GM19238 (cell line): ENCODE results near the gene TLCD3B.

Source experiments
- DNase-seq: peaks from one replicate; pipeline ENCODE4 v3.0.0; 2011; ENCODE audit warnings: low spot score; ENCODE audit not compliant: insufficient read length

Gene TLCD3B

GRCh38 chr16:29990883-29991570 lies 40.0 kb downstream of the TLCD3B start:
- DNase-seq, result no peak

DNA sequence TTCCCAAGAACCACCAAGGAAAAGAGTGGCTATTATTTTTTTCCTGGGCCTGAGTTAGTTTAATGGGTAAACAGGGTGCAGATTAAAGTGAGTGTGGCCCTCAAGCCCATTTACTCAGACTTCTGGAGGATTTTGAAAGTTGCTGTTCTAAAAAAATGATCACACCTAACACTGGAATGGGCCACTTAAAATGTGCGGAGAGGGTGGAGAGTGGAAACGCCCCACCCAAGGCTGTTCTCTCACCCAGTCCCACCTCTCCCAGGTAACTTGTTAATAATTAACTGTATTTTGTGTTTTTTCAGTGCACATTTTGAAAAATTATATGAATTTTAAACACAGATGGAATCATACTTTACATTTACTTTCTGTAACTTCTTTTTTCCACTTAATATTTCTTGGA lies 41.0 kb downstream of the TLCD3B start:
- DNase-seq, result no peak

- no peak for DNase-seq
Measured at GRCh38 chr16:29989111-29989858, 41.8 kb downstream of the TLCD3B start.

- no peak for DNase-seq
Measured at GRCh38 chr16:29988346-29989075, 42.6 kb downstream of the TLCD3B start.

DNA sequence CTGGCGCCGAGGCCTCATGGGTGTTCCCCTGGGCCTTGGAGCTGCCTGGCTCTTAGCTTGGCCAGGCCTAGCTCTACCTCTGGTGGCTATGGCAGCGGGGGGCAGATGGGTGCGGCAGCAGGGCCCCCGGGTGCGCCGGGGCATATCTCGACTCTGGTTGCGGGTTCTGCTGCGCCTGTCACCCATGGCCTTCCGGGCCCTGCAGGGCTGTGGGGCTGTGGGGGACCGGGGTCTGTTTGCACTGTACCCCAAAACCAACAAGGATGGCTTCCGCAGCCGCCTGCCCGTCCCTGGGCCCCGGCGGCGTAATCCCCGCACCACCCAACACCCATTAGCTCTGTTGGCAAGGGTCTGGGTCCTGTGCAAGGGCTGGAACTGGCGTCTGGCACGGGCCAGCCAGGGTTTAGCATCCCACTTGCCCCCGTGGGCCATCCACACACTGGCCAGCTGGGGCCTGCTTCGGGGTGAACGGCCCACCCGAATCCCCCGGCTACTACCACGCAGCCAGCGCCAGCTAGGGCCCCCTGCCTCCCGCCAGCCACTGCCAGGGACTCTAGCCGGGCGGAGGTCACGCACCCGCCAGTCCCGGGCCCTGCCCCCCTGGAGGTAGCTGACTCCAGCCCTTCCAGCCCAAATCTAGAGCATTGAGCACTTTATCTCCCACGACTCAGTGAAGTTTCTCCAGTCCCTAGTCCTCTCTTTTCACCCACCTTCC lies 43.5 kb downstream of the TLCD3B start:
- no peak for DNase-seq

- no peak for DNase-seq
Measured at GRCh38 chr16:29986931-29987330, 44.1 kb downstream of the TLCD3B start.

GRCh38 chr16:29986231-29986630 lies 44.8 kb downstream of the TLCD3B start:
- DNase-seq, result no peak

GRCh38 chr16:29985271-29985811 lies 45.7 kb downstream of the TLCD3B start:
- no peak for DNase-seq

DNA sequence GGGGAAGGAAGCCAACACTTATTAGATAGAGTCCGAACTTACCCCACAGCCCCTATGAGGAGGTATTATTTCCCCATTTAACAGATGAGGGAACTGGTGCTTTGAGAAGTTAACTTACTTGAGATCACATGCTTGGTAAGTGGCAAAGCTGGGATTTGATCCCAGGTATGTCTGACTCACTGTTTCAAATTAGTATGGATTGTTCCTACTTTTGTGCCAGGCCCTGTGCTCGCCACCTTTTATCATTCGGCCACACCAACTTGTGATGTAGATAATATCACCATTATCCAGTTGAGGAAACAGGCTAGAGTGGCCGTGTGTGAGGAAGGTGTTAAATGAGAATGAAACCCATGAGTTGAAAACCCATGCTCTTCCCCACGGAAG lies 46.3 kb downstream of the TLCD3B start:
- no peak for DNase-seq

DNA sequence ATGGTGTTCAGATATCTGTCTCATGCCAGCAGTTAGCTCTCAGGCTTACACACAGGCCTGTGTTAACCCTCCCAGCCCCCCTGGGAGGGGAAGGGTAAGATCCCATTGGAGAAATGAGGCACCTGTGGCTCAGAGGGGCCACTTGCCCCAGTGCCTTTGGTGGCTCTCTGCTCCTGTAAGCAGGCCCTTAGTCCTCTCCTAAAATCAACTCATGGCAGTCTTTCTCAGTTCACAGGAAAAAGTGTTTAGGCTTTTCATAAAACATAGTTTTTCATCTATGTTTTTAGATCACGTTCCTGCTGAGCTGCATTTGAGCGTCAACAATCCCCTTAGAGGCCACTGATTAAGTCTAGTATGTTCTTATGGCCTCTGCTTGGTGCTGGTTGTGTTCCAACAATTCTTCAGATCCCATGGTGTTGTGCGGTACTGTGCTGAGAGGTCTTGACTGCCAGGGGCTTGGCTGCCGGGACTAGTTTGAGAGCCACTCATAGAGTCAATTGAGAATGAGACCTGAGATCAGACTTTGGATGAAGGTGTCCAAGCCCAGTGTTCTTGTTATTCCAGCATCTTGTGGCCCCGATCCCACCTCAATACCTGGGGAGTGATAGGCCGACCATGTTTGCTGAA lies 46.8 kb downstream of the TLCD3B start:
- DNase-seq, result no peak

DNA sequence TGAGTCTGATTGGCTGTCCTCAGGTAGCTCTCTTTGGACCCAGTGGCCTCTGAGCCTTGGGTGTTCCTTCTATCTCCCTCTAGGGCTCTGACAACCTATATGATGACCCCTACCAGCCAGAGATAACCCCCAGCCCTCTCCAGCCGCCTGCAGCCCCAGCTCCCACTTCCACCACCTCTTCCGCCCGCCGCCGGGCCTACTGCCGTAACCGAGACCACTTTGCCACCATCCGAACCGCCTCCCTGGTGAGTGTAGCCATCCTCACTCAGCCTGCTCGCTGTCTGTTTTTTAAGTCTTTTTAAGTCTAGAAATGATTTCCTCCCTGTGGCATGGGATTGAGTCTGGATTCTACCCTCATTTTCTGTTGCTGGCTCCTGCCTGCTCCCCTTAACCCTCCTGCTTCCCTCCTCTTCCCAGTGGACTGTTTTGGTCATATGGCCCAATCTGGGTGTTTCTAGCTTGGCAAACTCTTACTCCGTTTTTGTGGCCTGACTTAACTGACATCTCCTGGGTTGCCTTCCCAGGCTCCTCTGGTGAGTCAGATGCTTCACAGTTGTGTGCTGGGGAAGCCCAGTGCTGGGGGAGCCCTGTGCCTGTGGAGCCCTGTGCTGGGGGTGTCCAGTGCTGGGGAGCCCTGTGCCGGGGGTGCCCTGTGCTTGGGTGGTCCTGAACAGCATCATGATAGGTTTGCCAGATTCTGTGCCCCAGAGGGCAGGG lies 47.5 kb downstream of the TLCD3B start:
- DNase-seq, result no peak

GRCh38 chr16:29982560-29983419 lies 48.3 kb downstream of the TLCD3B start:
- DNase-seq, result no peak

GRCh38 chr16:29978564-29979270 lies 52.4 kb downstream of the TLCD3B start:
- DNase-seq, result no peak

- DNase-seq, result no peak
Measured at GRCh38 chr16:29978081-29978480, 53.0 kb downstream of the TLCD3B start.

DNA sequence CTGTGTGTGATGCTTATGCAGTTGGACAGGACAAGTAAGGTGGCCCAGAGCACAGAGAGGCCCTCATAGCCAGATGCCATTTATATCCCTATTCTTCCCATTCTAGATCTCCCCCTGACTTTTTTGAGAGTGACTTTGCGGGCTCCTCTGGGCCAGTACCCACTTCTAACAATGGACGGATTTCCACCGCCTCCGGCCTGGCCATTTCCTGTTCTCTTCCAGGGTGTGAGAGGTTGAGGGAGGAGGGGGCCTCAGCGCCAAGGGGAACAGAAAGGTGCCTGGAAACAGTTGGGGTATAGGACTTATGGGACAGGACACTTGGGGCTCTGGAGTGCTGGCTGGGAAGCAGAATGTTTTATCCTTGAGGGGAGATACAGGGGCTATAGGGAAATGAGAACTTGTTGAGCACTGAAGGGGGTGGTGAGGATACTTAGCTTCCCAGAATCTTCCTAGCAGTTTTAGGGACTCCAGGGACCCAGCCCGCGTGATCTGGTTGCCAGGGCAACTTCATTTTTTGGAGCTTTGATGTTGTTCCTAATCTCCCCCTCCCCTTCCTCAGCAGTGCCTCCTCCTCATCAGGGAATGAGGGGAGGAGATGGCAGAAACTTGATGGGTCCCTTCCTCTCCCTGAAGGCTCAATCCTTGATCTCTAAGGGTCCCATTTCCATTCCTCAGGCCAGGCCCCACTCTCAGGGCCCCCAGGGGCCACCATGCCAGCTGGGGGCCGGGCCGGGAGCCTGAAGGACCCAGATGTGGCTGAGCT lies 53.8 kb downstream of the TLCD3B start:
- no peak for DNase-seq

GRCh38 chr16:29975811-29976511 lies 55.1 kb downstream of the TLCD3B start:
- no peak for DNase-seq

DNA sequence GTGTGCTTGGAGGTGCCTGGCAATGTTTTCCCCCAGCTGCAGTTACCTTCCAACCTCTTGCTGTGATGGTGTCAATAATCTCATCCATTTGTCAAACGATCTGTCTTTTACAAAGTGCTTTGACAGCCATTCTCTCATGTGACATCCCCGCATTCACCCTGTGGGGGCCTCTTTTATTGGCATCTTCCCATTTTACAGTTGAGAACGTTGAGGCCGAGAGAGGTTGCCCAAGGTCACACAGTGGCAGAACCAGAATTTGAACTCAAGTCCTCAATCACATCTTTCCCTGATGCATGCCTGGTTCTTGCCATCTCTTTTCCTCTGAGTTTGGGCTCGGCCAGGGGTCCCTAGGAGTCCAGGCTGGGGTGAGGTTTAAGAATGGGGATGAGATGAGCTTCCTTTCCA lies 55.9 kb downstream of the TLCD3B start:
- no peak for DNase-seq
